Endodermal cell (in vitro differentiated cells): ENCODE measurements around the gene SPAG5. TPM values are rescaled to one million over a fixed set of nuclear protein-coding genes. Genes with fewer than 3 reads are reported as not detected.

Experiments
- DNase-seq: peaks from one replicate; pipeline ENCODE4 v3.0.0-alpha.2; 2017
- H3K27ac ChIP-seq: 2 replicates; pipeline ENCODE4 v1.5.1; 2013; ENCODE audit warnings: mild to moderate bottlenecking, low read depth, low read length, moderate library complexity
- H3K27me3 ChIP-seq: 2 replicates; pipeline ENCODE4 v1.6.1; 2013; ENCODE audit warnings: mild to moderate bottlenecking, low read length, moderate library complexity; ENCODE audit not compliant: insufficient read depth, control insufficient read depth, poor library complexity, severe bottlenecking
- H3K36me3 ChIP-seq: 2 replicates; pipeline ENCODE4 v1.7.0; 2013; ENCODE audit warnings: mild to moderate bottlenecking, low read length, moderate library complexity; ENCODE audit not compliant: control insufficient read depth, insufficient read depth
- H3K4me1 ChIP-seq: one replicate; pipeline ENCODE4 v1.7.0; 2013; ENCODE audit warnings: low read length; ENCODE audit not compliant: control insufficient read depth, insufficient read depth
- H3K4me3 ChIP-seq: 2 replicates; pipeline ENCODE4 v1.5.1; 2013; ENCODE audit warnings: mild to moderate bottlenecking, low read length, moderate library complexity
- H3K9ac ChIP-seq: 2 replicates; pipeline ENCODE4 v1.6.1; 2013; ENCODE audit warnings: mild to moderate bottlenecking, low read length, moderate library complexity; ENCODE audit not compliant: poor library complexity, severe bottlenecking; ENCODE audit errors: extremely low read depth
- H3K9me3 ChIP-seq: 2 replicates; pipeline ENCODE4 v1.6.1; 2013; ENCODE audit warnings: mild to moderate bottlenecking, low read length, moderate library complexity; ENCODE audit not compliant: control insufficient read depth
- H3K27ac Mint-ChIP-seq: 2 replicates; pipeline ENCODE4 v1.8.0; 2020; ENCODE audit warnings: mixed read lengths
- H3K27me3 Mint-ChIP-seq: 2 replicates; pipeline ENCODE4 v1.8.0; 2021; ENCODE audit warnings: mild to moderate bottlenecking, mixed read lengths; ENCODE audit not compliant: insufficient read depth
- H3K36me3 Mint-ChIP-seq: 2 replicates; pipeline ENCODE4 v1.8.0; 2020; ENCODE audit warnings: low read depth, mixed read lengths
- H3K4me1 Mint-ChIP-seq: 2 replicates; pipeline ENCODE4 v1.8.0; 2020; ENCODE audit warnings: mixed read lengths
- H3K4me3 Mint-ChIP-seq: 2 replicates; pipeline ENCODE4 v1.8.0; 2020; ENCODE audit warnings: mild to moderate bottlenecking, moderate library complexity, mixed read lengths
- H3K9me3 Mint-ChIP-seq: 2 replicates; pipeline ENCODE4 v1.8.0; 2020; ENCODE audit warnings: mild to moderate bottlenecking, mixed read lengths
- CTCF ChIP-seq: fragments of 200-600 bp; sonication (generic); conservative IDR thresholded peaks from 2 replicates; pipeline ENCODE4 v1.5.0; 2021; ENCODE audit warnings: antibody characterized with exemption, mild to moderate bottlenecking
- WGBS, 2 experiments: methylation state at CpG; one replicate each; pipeline versions ENCODE4 v1.1.5 to v1.1.7; 2013; ENCODE audit warnings: missing lambda C conversion rate in 2 of 2, mixed read lengths in 1 of 2; ENCODE audit not compliant: insufficient coverage in 1 of 2, insufficient read length in 1 of 2; 5-methylcytosine and 5-hydroxymethylcytosine counted together
- total RNA-seq, 2 donors: library from RNA; stranded (reverse); fragmentation: NEBNext Ultra II Directional in 1 of 2; extraction: Animal tissue kit (Norgen Biotek cat#: 25700) in 1 of 2; gene quantifications; 2 replicates in 1 of 2; 3 replicates in 1 of 2; pipeline ENCODE4 v1.2.1, GENCODE V29; 2021

Gene SPAG5
- total RNA-seq, 2 donors from 2014 or later = 84.8 to 132 TPM

- Histone ChIP-seq H3K27me3 (no peaks in the 10 kb centered on the region), H3K36me3 (peaks cover 16% of the 10 kb centered on the region), H3K27ac (peak overlapping the region; percentile 24), H3K4me1 (no peaks in the 10 kb centered on the region), H3K4me3 (peak overlapping the region; percentile 93), H3K9ac (peak overlapping the region; percentile 90), H3K9me3 (no peaks in the 10 kb centered on the region)
- Mint-ChIP-seq H3K9me3 (peaks cover 3% of the 10 kb centered on the region), H3K36me3 (peaks cover 18% of the 10 kb centered on the region), H3K4me3 (peak overlapping the region; percentile 89), H3K27me3 (no peaks in the 10 kb centered on the region), H3K4me1 (peaks cover 14% of the 10 kb centered on the region), H3K27ac (peak overlapping the region; percentile 89)
- WGBS, 2 experiments = 34 to 50% methylated on average over 30 to 40 of the region's 40 CpGs
- no peak for DNase-seq
- no peak for TF ChIP-seq CTCF
Measured at GRCh38 chr17:28599311-28600184, 723 bp upstream of the SPAG5 start.

GRCh38 chr17:28598389-28598788 is 436 bp downstream of the SPAG5 start:
- DNase-seq = no peak
- Histone ChIP-seq H3K9me3 (no peaks in the 10 kb centered on the region), H3K27ac (peak overlapping the region; percentile 76), H3K36me3 (peaks cover 20% of the 10 kb centered on the region), H3K4me3 (peak overlapping the region; percentile 93), H3K4me1 (no peaks in the 10 kb centered on the region), H3K27me3 (no peaks in the 10 kb centered on the region), H3K9ac (peak overlapping the region; percentile 90)
- no peak for TF ChIP-seq CTCF
- peak overlapping the region; percentile 99 for H3K27ac Mint-ChIP-seq
- no peaks in the 10 kb centered on the region for H3K9me3 Mint-ChIP-seq
- peaks cover 15% of the 10 kb centered on the region for H3K36me3 Mint-ChIP-seq
- H3K4me3 Mint-ChIP-seq = peak overlapping the region; percentile 89
- 4 to 8% methylated on average over 10 to 16 of the region's 17 CpGs for WGBS, 2 experiments
- H3K27me3 Mint-ChIP-seq = no peaks in the 10 kb centered on the region
- peaks cover 14% of the 10 kb centered on the region for H3K4me1 Mint-ChIP-seq

DNA sequence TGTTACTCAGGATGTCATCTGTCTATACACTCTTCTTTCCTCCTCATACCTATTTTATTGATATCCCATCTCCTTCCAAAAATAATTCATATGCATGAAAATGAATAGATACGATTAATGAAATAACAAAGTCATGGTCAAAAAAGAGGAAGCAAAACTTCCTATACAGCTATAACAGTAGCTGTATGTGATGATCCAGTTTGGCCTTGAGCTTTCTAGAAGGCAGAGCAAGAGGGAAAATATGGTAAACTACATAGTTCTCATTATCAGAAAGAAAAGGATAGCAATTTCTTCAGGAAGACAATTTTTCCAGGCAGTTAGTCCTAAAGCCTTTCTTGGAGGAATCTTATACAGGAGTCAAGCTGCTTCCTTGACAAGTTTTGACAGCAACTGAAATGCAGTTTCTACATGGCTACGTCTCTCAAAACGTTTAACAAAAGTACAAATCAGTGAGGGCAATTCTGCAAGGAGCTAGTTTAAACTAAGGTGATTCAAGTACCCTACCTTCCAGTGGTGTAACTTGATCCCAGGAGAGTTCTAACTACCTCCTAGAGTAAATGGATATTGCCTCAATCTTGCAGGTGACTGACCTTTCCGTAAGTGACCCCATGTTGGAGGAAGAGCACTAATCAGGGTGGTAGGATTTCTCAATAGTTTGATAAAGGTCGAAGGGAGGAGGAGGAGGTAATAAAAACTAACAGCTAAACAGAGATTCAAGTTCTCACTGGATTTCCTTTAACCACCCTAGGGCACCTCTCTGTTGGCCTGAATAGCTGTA is 1.0 kb downstream of the SPAG5 start:
- Mint-ChIP-seq H3K36me3 (peaks cover 20% of the 10 kb centered on the region), H3K4me1 (peaks cover 14% of the 10 kb centered on the region)
- peak overlapping the region; percentile 90 for H3K9ac ChIP-seq

More for the DNA sequence above, 1.0 kb downstream of the SPAG5 start:
- Histone ChIP-seq H3K4me3 (peak overlapping the region; percentile 93), H3K4me1 (no peaks in the 10 kb centered on the region), H3K36me3 (peaks cover 23% of the 10 kb centered on the region), H3K27me3 (no peaks in the 10 kb centered on the region), H3K9me3 (no peaks in the 10 kb centered on the region), H3K27ac (no peak overlapping the region)
- Mint-ChIP-seq H3K27ac (peak overlapping the region; percentile 99), H3K9me3 (no peaks in the 10 kb centered on the region), H3K27me3 (no peaks in the 10 kb centered on the region), H3K4me3 (peak overlapping the region; percentile 89)
- no peak for TF ChIP-seq CTCF
- WGBS, 2 experiments = 49 to 62% methylated on average over 4 of the region's 5 CpGs
- no peak for DNase-seq
